ENCODE results near the gene ATG2B. TPM values are rescaled to one million over a fixed set of nuclear protein-coding genes. Genes with fewer than 3 reads are reported as not detected.

ATG2B gene
- total and polyA plus RNA-seq, 9 of the 15 experiments (the other 6 are each of a cell fraction or from before 2014, with no cell fraction given), result 0.83 to 12.9 (median 8.7) TPM

- ATAC-seq, result no peak
- Histone ChIP-seq H4K20me1 (replicated peaks; ENCODE audit: control insufficient read depth, insufficient read depth, low read length) (no peaks in the 10 kb centered on the region), H3K9ac (ENCODE audit: insufficient read depth in 1 of 2, low read depth in 2 of 2, low read length in 2 of 2) (no peak overlapping the region), H3K27ac (ENCODE audit: extremely low read depth, low read depth, low read length) (no peak overlapping the region), H3K79me2 (ENCODE audit: control insufficient read depth, insufficient read depth, low read length) (no peaks in the 10 kb centered on the region), H3K4me3 (no peak overlapping the region), H3K27me3 (ENCODE audit: control insufficient read depth in 2 of 2, insufficient read depth in 2 of 2, low read length in 2 of 2) (peaks cover 0 to 6% of the 10 kb centered on the region in 2 experiments; a peak in 2 of 5 replicates), H3K9me3 (replicated peaks; ENCODE audit: control insufficient read depth, insufficient read depth, low read depth, low read length) (no peaks in the 10 kb centered on the region), H3K4me2 (ENCODE audit: insufficient read depth, low read length) (no peak overlapping the region), H3K36me3 (ENCODE audit: control insufficient read depth, insufficient read depth, low read length) (no peaks in the 10 kb centered on the region), H2AFZ (ENCODE audit: low read depth, low read length) (no peak overlapping the region), H3K9me1 (ENCODE audit: control insufficient read depth, insufficient read depth, low read length) (no peaks in the 10 kb centered on the region), H3K4me1 (replicated peaks in 1 of 2; ENCODE audit: control insufficient read depth in 2 of 2, insufficient read depth in 2 of 2, low read length in 2 of 2) (peaks cover 12 to 13% of the 10 kb centered on the region in 2 experiments; a peak in 3 of 5 replicates)
- in situ Hi-C loops (cut with MboI), result loop anchor here (25.0 kb wide), 1 partner anchor 847 kb away; no protein-coding TSS in a partner anchor
- DNase-seq (ENCODE audit: extremely low read depth in 1 of 4, low spot score in 3 of 4), result no peak
- BruUV-seq (replicated peaks), result no TSS peak
- FAIRE-seq, result peak; percentile 26
- POLR2A ChIA-PET, result no interaction called here
- WGBS (ENCODE audit: insufficient coverage, low coverage, missing lambda C conversion rate), result 10% methylated on average over 9 of the region's 9 CpGs
- intact Hi-C loops (cut with micrococcal nuclease), result loop anchor here (5.0 kb wide), 1 partner anchor 47 kb away; the partner anchor contains the start of genes ATG2B and GSKIP
- CTCF ChIA-PET (ENCODE audit: low intra/inter-chr PET ratio), result no interaction called here
- TF ChIP-seq CTCF (IDR thresholded peaks at IDR 0.05 in 2 of 3, conservative IDR thresholded peaks at IDR 0.05 in 1 of 3; ENCODE audit: insufficient read depth in 2 of 3, low read depth in 1 of 3, low read length in 3 of 3), result no peak
- no peak for TF ChIP-seq CBX1 (IDR thresholded peaks at IDR 0.05; ENCODE audit: low read depth)
- no peak for TF ChIP-seq NONO (IDR thresholded peaks at IDR 0.05; ENCODE audit: low read depth in 2 of 2, low read length in 1 of 2)
- TF ChIP-seq ZNF644 (tag; IDR thresholded peaks at IDR 0.05; ENCODE audit: low read depth), result no peak
- no peak for TF ChIP-seq TEAD2 (tag; IDR thresholded peaks at IDR 0.05)
- TF ChIP-seq NFE2 (IDR thresholded peaks at IDR 0.05; ENCODE audit: low read depth), result peak; percentile 53; the same call in 1 of the 2 replicates
- no peak for TF ChIP-seq HIVEP1 (CRISPR knock-in tag; IDR thresholded peaks at IDR 0.05)
- no peak for TF ChIP-seq TBP (optimal IDR thresholded peaks at IDR 0.05; ENCODE audit: low read depth, low read length)
- TF ChIP-seq C11orf30 (IDR thresholded peaks at IDR 0.05; ENCODE audit: low read depth), result peak; percentile 20; the same call in 1 of the 2 replicates
- TF ChIP-seq KDM1A (IDR thresholded peaks at IDR 0.05), result peak; percentile 93 to 95
- peak; percentile 50 for TF ChIP-seq ESRRA (IDR thresholded peaks at IDR 0.05; ENCODE audit: borderline replicate concordance, low read depth)
- TF ChIP-seq MCM3 (IDR thresholded peaks at IDR 0.05), result no peak
- TF ChIP-seq NCOR1 (IDR thresholded peaks at IDR 0.05), result no peak
- TF ChIP-seq PML (IDR thresholded peaks at IDR 0.05; ENCODE audit: low read length), result no peak
- no peak for TF ChIP-seq U2AF2 (optimal IDR thresholded peaks at IDR 0.05; ENCODE audit: low read depth, low read length)
- no peak for TF ChIP-seq CBX2 (IDR thresholded peaks at IDR 0.05; ENCODE audit: insufficient read depth, low read length, poor library complexity, severe bottlenecking)
- no peak for TF ChIP-seq THRA (IDR thresholded peaks at IDR 0.05)
- no peak for TF ChIP-seq ZNF592 (IDR thresholded peaks at IDR 0.05)
Observed at GRCh38 chr14:96409701-96410100, 46.6 kb upstream of the ATG2B start.
